ENCODE data around the gene RSKR. TPM values are rescaled to one million over a fixed set of nuclear protein-coding genes. Genes with fewer than 3 reads are reported as not detected.
"Not testable (repeated sequence)": the region's sequence is repeated elsewhere in the genome, so short reads cannot be mapped to it uniquely, and the experiment has no call there.

RSKR gene
- total and polyA plus RNA-seq, 2 donors (not counting 1 experiment from before 2014, with no cell fraction given), result 20.3 to 31.9 TPM

- Mint-ChIP-seq H3K4me1 (peaks cover 57% of the 10 kb centered on the region), H3K27me3 (no peaks in the 10 kb centered on the region), H3K27ac (peak within 1 kb of the TSS; percentile 100), H3K4me3 (peak within 1 kb of the TSS; percentile 99), H3K9me3 (ENCODE audit: insufficient read depth) (no peaks in the 10 kb centered on the region)
- under 1% methylated on average over 60 of the region's 66 CpGs for WGBS (ENCODE audit: insufficient coverage)
- ChIA-PET POLR2A (interaction anchor here (1.0 to 4.3 kb wide), 6 partner anchors 12 to 290 kb away, joined by 3 to 42 read pairs (median 5); partner anchors contain the start of genes BLTP2, PHF12, PROCA1 and RPL23A), CTCF (interaction anchor here (0.6 to 4.2 kb wide), 11 partner anchors 9 to 455 kb away, joined by 3 to 59 read pairs (median 5); partner anchors contain the start of gene BLTP2)
- peak within 1 kb of the TSS; percentile 91 for H2AFZ ChIP-seq (ENCODE audit: insufficient read depth, low read depth, low read length, poor library complexity, severe bottlenecking)
- peaks cover 24% of the 10 kb centered on the region for H4K20me1 ChIP-seq (ENCODE audit: control insufficient read depth, insufficient read depth, low read length, poor library complexity, severe bottlenecking)
- DNase-seq (peak; percentile 97), ATAC-seq (ENCODE audit: low read depth) (peak; percentile 84)
- TF ChIP-seq EZH2 (IDR thresholded peaks at IDR 0.05; ENCODE audit: borderline replicate concordance, insufficient read depth, low read depth, low read length, poor library complexity, severe bottlenecking) (no peak), CTCF (IDR thresholded peaks at IDR 0.05) (no peak)
- H3K4me3 ChIP-seq (ENCODE audit: control extremely low read depth in 1 of 5, extremely low read depth in 1 of 5, insufficient read depth in 1 of 5, low read depth in 2 of 5, low read length in 4 of 5), result peak within 1 kb of the TSS; percentile 85 to 100 (median 99)
- peaks cover 0 to 8% (median 0%) of the 10 kb centered on the region in 3 donors for H3K9me3 ChIP-seq (ENCODE audit: control extremely low read depth in 1 of 3, control insufficient read depth in 2 of 3, insufficient read depth in 1 of 3, low read length in 2 of 3)
- peak within 1 kb of the TSS; percentile 93 for H3K4me2 ChIP-seq (replicated peaks; ENCODE audit: low read depth, low read length, poor library complexity, severe bottlenecking)
- H3K36me3 ChIP-seq (replicated peaks in 1 of 2; ENCODE audit: control extremely low read depth in 1 of 2, control insufficient read depth in 1 of 2, extremely low read depth in 1 of 2, insufficient read depth in 2 of 2, low read length in 1 of 2), result peaks cover 3 to 25% of the 10 kb centered on the region in 2 experiments
- peaks cover 92% of the 10 kb centered on the region for H3K79me2 ChIP-seq (ENCODE audit: control insufficient read depth, insufficient read depth, low read length)
- intact Hi-C loops (cut with micrococcal nuclease), result loop anchor here (1.0 kb wide), 5 partner anchors 17 to 290 kb away; partner anchors contain the start of genes BLTP2, PROCA1, RPL23A and SPAG5
- no peaks in the 10 kb centered on the region for H3K27me3 ChIP-seq (replicated peaks in 1 of 4; ENCODE audit: control extremely low read depth in 1 of 4, control insufficient read depth in 3 of 4, insufficient read depth in 4 of 4, low read length in 3 of 4)
- H3K27ac ChIP-seq (ENCODE audit: low read length in 2 of 2), result peak within 1 kb of the TSS; percentile 90 to 99
- peak within 1 kb of the TSS; percentile 93 for H3K9ac ChIP-seq (ENCODE audit: low read length)
- peaks cover 22 to 29% of the 10 kb centered on the region in 2 donors for H3K4me1 ChIP-seq (ENCODE audit: control insufficient read depth in 2 of 2, insufficient read depth in 2 of 2, low read length in 2 of 2)
These were observed 47.9 kb upstream of the RSKR start, which contains the start of the genes SDF2 and SUPT6H for GRCh38 chr17:28661635-28662526. Gene SDF2 (minus strand): TSS chr17:28661906. CDS start chr17:28661876, 30 bp downstream. Gene SUPT6H (plus strand): TSS chr17:28662205. CDS start chr17:28673402, 11,197 bp downstream.

GRCh38 chr17:28659497-28659881 is 45.5 kb upstream of the RSKR start:
- peaks cover 46% of the 10 kb centered on the region for H3K4me1 Mint-ChIP-seq
- Histone ChIP-seq H4K20me1 (ENCODE audit: control insufficient read depth, insufficient read depth, low read length, poor library complexity, severe bottlenecking) (peaks cover 11% of the 10 kb centered on the region), H3K79me2 (ENCODE audit: control insufficient read depth, insufficient read depth, low read length) (peaks cover 89% of the 10 kb centered on the region), H3K4me1 (ENCODE audit: control insufficient read depth in 2 of 2, insufficient read depth in 2 of 2, low read length in 2 of 2) (peaks cover 22 to 29% of the 10 kb centered on the region in 2 donors), H3K36me3 (replicated peaks in 1 of 2; ENCODE audit: control extremely low read depth in 1 of 2, control insufficient read depth in 1 of 2, extremely low read depth in 1 of 2, insufficient read depth in 2 of 2, low read length in 1 of 2) (peaks cover 3 to 17% of the 10 kb centered on the region in 2 experiments)
- CTCF ChIA-PET; H3K9me3 Mint-ChIP-seq (ENCODE audit: insufficient read depth); intact Hi-C loops (cut with micrococcal nuclease); DNase-seq; H3K4me2 ChIP-seq (replicated peaks; ENCODE audit: low read depth, low read length, poor library complexity, severe bottlenecking); H3K27me3 ChIP-seq (replicated peaks in 1 of 4; ENCODE audit: control extremely low read depth in 1 of 4, control insufficient read depth in 3 of 4, insufficient read depth in 4 of 4, low read length in 3 of 4); POLR2A ChIA-PET; H3K9ac ChIP-seq (ENCODE audit: low read length); H3K27ac Mint-ChIP-seq; H3K4me3 ChIP-seq (ENCODE audit: control extremely low read depth in 1 of 5, extremely low read depth in 1 of 5, insufficient read depth in 1 of 5, low read depth in 2 of 5, low read length in 4 of 5); H2AFZ ChIP-seq (ENCODE audit: insufficient read depth, low read depth, low read length, poor library complexity, severe bottlenecking); ATAC-seq (ENCODE audit: low read depth); H3K27ac ChIP-seq (ENCODE audit: low read length in 2 of 2); H3K9me3 ChIP-seq (ENCODE audit: control extremely low read depth in 1 of 3, control insufficient read depth in 2 of 3, insufficient read depth in 1 of 3, low read length in 2 of 3); H3K27me3 Mint-ChIP-seq: not testable (repeated sequence)
- H3K4me3 Mint-ChIP-seq, result peak overlapping the region; percentile 41
- WGBS (ENCODE audit: insufficient coverage), result 97% methylated on average over 21 of the region's 23 CpGs

GRCh38 chr17:28658766-28659496 is 44.9 kb upstream of the RSKR start:
- H3K27me3 ChIP-seq (replicated peaks in 1 of 4; ENCODE audit: control extremely low read depth in 1 of 4, control insufficient read depth in 3 of 4, insufficient read depth in 4 of 4, low read length in 3 of 4); CTCF ChIA-PET; H3K9me3 Mint-ChIP-seq (ENCODE audit: insufficient read depth); H3K4me3 Mint-ChIP-seq; H3K27ac ChIP-seq (ENCODE audit: low read length in 2 of 2); H2AFZ ChIP-seq (ENCODE audit: insufficient read depth, low read depth, low read length, poor library complexity, severe bottlenecking); H3K9ac ChIP-seq (ENCODE audit: low read length); ATAC-seq (ENCODE audit: low read depth); intact Hi-C loops (cut with micrococcal nuclease); DNase-seq; H3K9me3 ChIP-seq (ENCODE audit: control extremely low read depth in 1 of 3, control insufficient read depth in 2 of 3, insufficient read depth in 1 of 3, low read length in 2 of 3); H3K27me3 Mint-ChIP-seq; H3K27ac Mint-ChIP-seq; H3K4me2 ChIP-seq (replicated peaks; ENCODE audit: low read depth, low read length, poor library complexity, severe bottlenecking); H3K4me3 ChIP-seq (ENCODE audit: control extremely low read depth in 1 of 5, extremely low read depth in 1 of 5, insufficient read depth in 1 of 5, low read depth in 2 of 5, low read length in 4 of 5): not testable (repeated sequence)
- H3K4me1 Mint-ChIP-seq, result peaks cover 41% of the 10 kb centered on the region
- H4K20me1 ChIP-seq (ENCODE audit: control insufficient read depth, insufficient read depth, low read length, poor library complexity, severe bottlenecking), result peaks cover 11% of the 10 kb centered on the region
- POLR2A ChIA-PET, result interaction anchor here (0.7 kb wide), 1 partner anchor 250 kb away, joined by 6 read pairs; no protein-coding TSS in a partner anchor
- H3K36me3 ChIP-seq (replicated peaks in 1 of 2; ENCODE audit: control extremely low read depth in 1 of 2, control insufficient read depth in 1 of 2, extremely low read depth in 1 of 2, insufficient read depth in 2 of 2, low read length in 1 of 2), result peaks cover 3 to 17% of the 10 kb centered on the region in 2 experiments
- peaks cover 22 to 27% of the 10 kb centered on the region in 2 donors for H3K4me1 ChIP-seq (ENCODE audit: control insufficient read depth in 2 of 2, insufficient read depth in 2 of 2, low read length in 2 of 2)
- H3K79me2 ChIP-seq (ENCODE audit: control insufficient read depth, insufficient read depth, low read length), result peaks cover 89% of the 10 kb centered on the region
- 98% methylated on average over 45 of the region's 46 CpGs for WGBS (ENCODE audit: insufficient coverage)

Data from B cell (primary cell).